ENCODE measurements around the gene NEXN.

- TF ChIP-seq, protein P1, sequence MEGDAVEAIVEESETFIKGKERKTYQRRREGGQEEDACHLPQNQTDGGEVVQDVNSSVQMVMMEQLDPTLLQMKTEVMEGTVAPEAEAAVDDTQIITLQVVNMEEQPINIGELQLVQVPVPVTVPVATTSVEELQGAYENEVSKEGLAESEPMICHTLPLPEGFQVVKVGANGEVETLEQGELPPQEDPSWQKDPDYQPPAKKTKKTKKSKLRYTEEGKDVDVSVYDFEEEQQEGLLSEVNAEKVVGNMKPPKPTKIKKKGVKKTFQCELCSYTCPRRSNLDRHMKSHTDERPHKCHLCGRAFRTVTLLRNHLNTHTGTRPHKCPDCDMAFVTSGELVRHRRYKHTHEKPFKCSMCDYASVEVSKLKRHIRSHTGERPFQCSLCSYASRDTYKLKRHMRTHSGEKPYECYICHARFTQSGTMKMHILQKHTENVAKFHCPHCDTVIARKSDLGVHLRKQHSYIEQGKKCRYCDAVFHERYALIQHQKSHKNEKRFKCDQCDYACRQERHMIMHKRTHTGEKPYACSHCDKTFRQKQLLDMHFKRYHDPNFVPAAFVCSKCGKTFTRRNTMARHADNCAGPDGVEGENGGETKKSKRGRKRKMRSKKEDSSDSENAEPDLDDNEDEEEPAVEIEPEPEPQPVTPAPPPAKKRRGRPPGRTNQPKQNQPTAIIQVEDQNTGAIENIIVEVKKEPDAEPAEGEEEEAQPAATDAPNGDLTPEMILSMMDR (conservative IDR thresholded peaks at IDR 0.05; ENCODE audit: low read length), result no peak
- TF ChIP-seq EZH2phosphoT487 (IDR thresholded peaks at IDR 0.05; ENCODE audit: borderline replicate concordance, low read depth, low read length), result no peak
Observed at GRCh38 chr1:77987919-77988318, 99.5 kb downstream of the NEXN start.

Measured in OCI-LY7 (cell line).